AG09319 (cell line): ENCODE results near the gene SASH1.
A peak's percentile ranks its signal among the peaks of the same experiment; 100 is the strongest.

Experiments
- DNase-seq: peaks from one replicate; pipeline ENCODE4 v3.0.0-alpha.2; 2010; ENCODE audit warnings: low read depth; ENCODE audit errors: extremely low read depth
- CTCF ChIP-seq: IDR thresholded peaks from 2 replicates; pipeline ENCODE4 v1.5.1; 2011; ENCODE audit warnings: low read depth, mild to moderate bottlenecking, inconsistent platforms, low read length, moderate library complexity

SASH1 gene

GRCh38 chr6:148535976-148536375, 193.3 kb downstream of the SASH1 start:
- DNase-seq: peak; percentile 88

GRCh38 chr6:148538261-148539190, 195.9 kb downstream of the SASH1 start:
- no peak for TF ChIP-seq CTCF
- no peak for DNase-seq

More at GRCh38 chr6:148535976-148536375, 193.3 kb downstream of the SASH1 start:
- no peak for TF ChIP-seq CTCF

GRCh38 chr6:148543540-148543939, 200.9 kb downstream of the SASH1 start:
- DNase-seq: no peak
- no peak for TF ChIP-seq CTCF

GRCh38 chr6:148544421-148544820, 201.8 kb downstream of the SASH1 start:
- DNase-seq: no peak
- TF ChIP-seq CTCF: no peak

GRCh38 chr6:148545901-148546300, 203.3 kb downstream of the SASH1 start:
- no peak for DNase-seq
- no peak for TF ChIP-seq CTCF

GRCh38 chr6:148547110-148547509, 204.5 kb downstream of the SASH1 start:
- no peak for TF ChIP-seq CTCF
- no peak for DNase-seq

- DNase-seq: peak; percentile 64
- TF ChIP-seq CTCF: no peak
These were observed 205.6 kb downstream of the SASH1 start for GRCh38 chr6:148548065-148548748.
